ENCODE data around the gene ENDOU. TPM values are rescaled to one million over a fixed set of nuclear protein-coding genes. Genes with fewer than 3 reads are reported as not detected.

The ENDOU gene
- total RNA-seq, 1 donor from 2014 or later, result not detected

DNA sequence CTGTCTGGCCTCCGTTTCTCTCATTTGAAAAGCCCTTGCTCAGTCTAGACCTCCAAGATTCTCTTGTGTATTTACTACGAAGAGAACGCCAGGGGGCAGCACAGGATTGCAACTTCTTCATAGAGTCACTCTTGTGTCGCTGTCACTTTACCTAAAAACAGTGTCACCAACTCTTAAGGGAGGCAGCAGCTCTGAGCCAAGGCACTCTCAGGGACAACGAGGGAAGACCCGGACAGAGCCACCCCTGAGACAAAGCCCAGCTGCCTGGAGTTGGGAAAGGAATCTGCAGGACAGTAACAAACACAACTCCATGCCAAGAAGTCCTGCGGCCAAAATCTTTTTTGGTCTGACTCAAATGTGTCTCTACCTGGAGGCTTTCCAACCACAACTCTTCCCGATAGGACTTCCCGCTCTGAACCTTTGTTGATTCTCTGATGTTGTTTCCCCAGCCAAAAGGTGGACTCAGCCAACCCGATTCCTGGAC, 9.9 kb downstream of the ENDOU start:
- TF ChIP-seq, protein P1, sequence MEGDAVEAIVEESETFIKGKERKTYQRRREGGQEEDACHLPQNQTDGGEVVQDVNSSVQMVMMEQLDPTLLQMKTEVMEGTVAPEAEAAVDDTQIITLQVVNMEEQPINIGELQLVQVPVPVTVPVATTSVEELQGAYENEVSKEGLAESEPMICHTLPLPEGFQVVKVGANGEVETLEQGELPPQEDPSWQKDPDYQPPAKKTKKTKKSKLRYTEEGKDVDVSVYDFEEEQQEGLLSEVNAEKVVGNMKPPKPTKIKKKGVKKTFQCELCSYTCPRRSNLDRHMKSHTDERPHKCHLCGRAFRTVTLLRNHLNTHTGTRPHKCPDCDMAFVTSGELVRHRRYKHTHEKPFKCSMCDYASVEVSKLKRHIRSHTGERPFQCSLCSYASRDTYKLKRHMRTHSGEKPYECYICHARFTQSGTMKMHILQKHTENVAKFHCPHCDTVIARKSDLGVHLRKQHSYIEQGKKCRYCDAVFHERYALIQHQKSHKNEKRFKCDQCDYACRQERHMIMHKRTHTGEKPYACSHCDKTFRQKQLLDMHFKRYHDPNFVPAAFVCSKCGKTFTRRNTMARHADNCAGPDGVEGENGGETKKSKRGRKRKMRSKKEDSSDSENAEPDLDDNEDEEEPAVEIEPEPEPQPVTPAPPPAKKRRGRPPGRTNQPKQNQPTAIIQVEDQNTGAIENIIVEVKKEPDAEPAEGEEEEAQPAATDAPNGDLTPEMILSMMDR (conservative IDR thresholded peaks at IDR 0.05; ENCODE audit: low read depth, low read length), result peak; percentile 82
- DNase-seq (ENCODE audit: low read depth), result no peak
- no peak overlapping the region for H3K4me3 ChIP-seq (ENCODE audit: low read depth, low read length)

DNA sequence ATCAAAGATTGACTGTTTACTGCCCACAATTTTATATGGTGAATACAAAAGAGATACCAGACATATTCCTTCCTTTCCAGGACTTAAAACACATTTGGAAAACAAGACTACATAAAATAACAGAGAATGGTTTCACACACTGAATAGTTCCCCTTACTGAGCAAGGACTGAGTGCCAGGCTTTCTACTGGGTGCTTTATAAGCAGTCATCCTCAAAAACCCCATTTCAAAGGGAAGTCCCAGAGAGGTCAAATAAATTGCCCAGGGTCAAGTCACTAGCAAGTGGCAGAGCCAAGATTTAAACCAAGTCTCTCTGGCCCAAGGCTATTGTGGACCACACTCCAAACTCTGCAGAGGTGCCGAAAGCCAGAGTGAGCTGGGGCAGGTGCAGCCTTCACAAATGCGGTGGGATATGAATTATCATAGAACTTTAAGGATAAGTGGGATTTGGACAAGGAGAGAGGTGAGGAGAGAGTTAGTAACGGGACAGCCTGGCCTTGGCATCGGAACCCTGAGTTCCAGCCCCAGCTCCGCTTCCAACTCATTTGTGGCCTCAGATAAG, 10.4 kb downstream of the ENDOU start:
- no peak overlapping the region for H3K4me3 ChIP-seq (ENCODE audit: low read depth, low read length)
- TF ChIP-seq, protein P1 (conservative IDR thresholded peaks at IDR 0.05; ENCODE audit: low read depth, low read length), result no peak
- DNase-seq (ENCODE audit: low read depth), result no peak

DNA sequence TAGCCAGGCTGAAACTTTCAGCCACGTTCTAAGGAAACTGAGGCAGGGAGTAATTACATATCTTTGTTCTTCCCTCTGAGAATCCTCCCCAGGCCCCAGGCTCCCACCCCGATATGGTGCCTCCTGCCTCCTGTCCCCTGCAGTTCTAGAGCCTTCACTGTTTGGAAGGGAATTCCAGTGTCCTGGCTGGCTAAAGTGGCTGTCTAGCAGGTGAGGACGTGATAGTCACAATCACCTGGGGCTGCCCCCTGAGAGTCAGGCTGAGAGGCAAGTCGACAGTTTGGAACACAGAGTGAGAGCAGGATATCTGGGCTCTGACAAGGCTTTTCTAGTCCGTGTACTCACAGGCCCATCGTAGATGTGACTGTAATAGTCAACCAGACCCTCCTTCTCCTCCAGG, 13.1 kb downstream of the ENDOU start:
- DNase-seq (ENCODE audit: low read depth), result no peak
- no peak overlapping the region for H3K4me3 ChIP-seq (ENCODE audit: low read depth, low read length)
- TF ChIP-seq, protein P1 (conservative IDR thresholded peaks at IDR 0.05; ENCODE audit: low read depth, low read length), result no peak

DNA sequence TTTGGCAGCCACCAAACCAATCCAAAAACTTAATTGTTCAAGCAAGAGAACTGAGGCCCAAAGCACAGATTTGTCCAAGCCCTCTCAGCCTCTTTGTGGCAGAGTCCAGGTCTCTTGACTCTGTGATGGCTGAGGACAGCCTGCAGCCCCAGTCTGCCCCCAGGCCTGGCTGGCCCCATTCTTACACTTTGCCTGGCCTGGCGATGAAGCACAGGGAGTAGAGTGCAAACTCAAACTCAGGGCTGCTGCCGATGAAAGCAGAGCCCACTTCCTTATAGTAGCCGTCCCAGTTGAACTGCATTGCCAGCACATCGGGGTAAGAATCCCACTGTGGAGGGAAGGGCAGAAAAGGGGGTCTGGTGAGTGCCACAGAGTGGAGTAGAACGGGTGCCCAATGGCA, 13.8 kb downstream of the ENDOU start:
- DNase-seq (ENCODE audit: low read depth), result no peak
- no peak overlapping the region for H3K4me3 ChIP-seq (ENCODE audit: low read depth, low read length)
- TF ChIP-seq, protein P1 (conservative IDR thresholded peaks at IDR 0.05; ENCODE audit: low read depth, low read length), result no peak

DNA sequence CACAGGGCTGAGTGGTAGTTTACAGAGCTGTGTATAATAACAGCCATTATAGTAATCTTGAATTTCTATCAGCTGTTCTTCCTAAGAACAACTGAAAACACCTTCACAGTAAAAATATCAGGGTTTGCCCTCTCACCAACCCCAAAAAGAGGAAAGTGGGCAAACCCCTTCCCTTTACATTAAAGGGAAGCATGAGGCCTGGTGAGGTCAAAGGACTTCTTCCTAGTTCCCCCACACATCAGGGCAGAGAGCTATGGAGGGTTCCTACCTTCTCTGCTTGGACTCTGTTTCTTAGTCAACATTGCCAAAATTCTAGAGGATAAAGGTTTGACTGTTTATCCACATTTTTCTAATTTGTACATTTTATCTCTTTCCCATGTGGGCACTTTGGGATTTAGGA, 15.0 kb downstream of the ENDOU start:
- TF ChIP-seq, protein P1 (conservative IDR thresholded peaks at IDR 0.05; ENCODE audit: low read depth, low read length), result no peak
- no peak for DNase-seq (ENCODE audit: low read depth)
- H3K4me3 ChIP-seq (ENCODE audit: low read depth, low read length), result no peak overlapping the region

DNA sequence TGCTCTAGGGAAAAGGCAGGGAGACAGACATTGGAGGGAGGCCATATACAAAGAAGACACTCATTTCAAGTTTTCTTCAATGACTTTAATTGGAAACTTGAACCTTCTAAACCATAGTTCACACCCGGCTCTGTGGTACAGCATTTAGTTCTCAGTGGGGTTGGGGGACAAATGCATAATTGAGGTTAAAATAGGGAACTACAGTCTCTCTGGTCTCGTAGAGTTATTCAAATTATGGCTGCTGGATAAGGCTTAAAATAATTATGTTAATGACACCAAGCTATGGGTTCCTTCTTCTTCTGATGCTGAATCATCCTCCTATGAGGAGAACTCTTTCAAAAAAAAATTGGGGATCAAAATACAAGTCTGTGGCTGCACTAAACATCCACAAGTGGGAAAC, 15.6 kb downstream of the ENDOU start:
- DNase-seq (ENCODE audit: low read depth), result no peak
- H3K4me3 ChIP-seq (ENCODE audit: low read depth, low read length), result no peak overlapping the region
- TF ChIP-seq, protein P1 (conservative IDR thresholded peaks at IDR 0.05; ENCODE audit: low read depth, low read length), result no peak

DNA sequence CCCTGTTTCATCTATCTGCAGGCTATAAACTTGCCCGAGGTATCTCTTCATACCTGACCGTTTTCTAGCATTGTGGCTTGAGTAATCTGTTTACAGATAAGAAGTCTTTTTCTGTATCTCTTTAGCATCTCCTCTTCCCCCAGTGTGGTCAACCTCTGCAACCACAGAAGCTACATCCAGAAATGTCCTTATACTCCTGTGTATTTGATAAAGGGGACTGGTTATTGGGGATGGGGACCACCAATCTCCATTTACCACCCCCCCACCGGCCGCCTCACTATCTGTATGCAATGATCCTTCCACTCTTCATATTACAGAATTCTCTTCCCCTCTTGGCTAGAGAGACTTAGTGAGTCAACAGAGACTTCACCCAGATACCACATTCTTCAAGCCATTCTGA, 16.1 kb downstream of the ENDOU start:
- H3K4me3 ChIP-seq (ENCODE audit: low read depth, low read length), result no peak overlapping the region
- no peak for DNase-seq (ENCODE audit: low read depth)
- TF ChIP-seq, protein P1 (conservative IDR thresholded peaks at IDR 0.05; ENCODE audit: low read depth, low read length), result no peak

All from epithelial cell of proximal tubule (primary cell).